B cell (primary cell): Measurements from ENCODE around the gene BRSK2. TPM values are rescaled to one million over a fixed set of nuclear protein-coding genes. Genes with fewer than 3 reads are reported as not detected.
"Not testable (repeated sequence)": the region's sequence is repeated elsewhere in the genome, so short reads cannot be mapped to it uniquely, and the experiment has no call there.

Source experiments
- ATAC-seq: fragments of 200-7000 bp; cut with Tn5 transposase; one replicate; pipeline ENCODE4 v1.10.0; 2021; ENCODE audit warnings: low read depth, mild to moderate bottlenecking, moderate number of reproducible peaks, moderate library complexity
- CTCF ChIA-PET: fragments of 350-600 bp; sonication (Branson Sonifier 250); formaldehyde crosslinking; loops from one replicate; lab custom pipeline; 2021; ENCODE audit warnings: antibody characterized with exemption, inconsistent platforms; lab: Charles Lee
- POLR2A ChIA-PET: fragments of 350-600 bp; sonication (Branson Sonifier 250); formaldehyde crosslinking; loops from one replicate; lab custom pipeline; 2021; ENCODE audit warnings: antibody characterized with exemption; lab: Charles Lee
- DNase-seq: peaks from one replicate; pipeline ENCODE4 v3.0.0; 2013
- H2AFZ ChIP-seq: 2 replicates; pipeline ENCODE4 v1.6.1; 2012; ENCODE audit warnings: mild to moderate bottlenecking, low read depth, low read length; ENCODE audit not compliant: insufficient read depth, poor library complexity, severe bottlenecking
- H3K27ac ChIP-seq, 2 donors: 1 replicate in 1 of 2; 2 replicates in 1 of 2; pipeline ENCODE4 v1.5.1; 2012 to 2013; ENCODE audit warnings: low read length in 2 of 2, mild to moderate bottlenecking in 2 of 2, moderate library complexity in 1 of 2
- H3K27me3 ChIP-seq, 4 experiments: fragments of 200-600 bp in 1 of 4; sonication (generic) in 1 of 4; replicated peaks in 1 of 4; 1 replicate in 2 of 4; 2 replicates in 2 of 4; pipeline versions ENCODE4 v1.6.1 to v1.7.0; 2013 to 2016; ENCODE audit warnings: low read length in 3 of 4, mild to moderate bottlenecking in 2 of 4, mixed read lengths in 1 of 4, moderate library complexity in 1 of 4; ENCODE audit not compliant: insufficient read depth in 4 of 4, control insufficient read depth in 3 of 4; ENCODE audit errors: control extremely low read depth in 1 of 4
- H3K36me3 ChIP-seq, 2 experiments: replicated peaks in 1 of 2; 1 replicate in 1 of 2; 2 replicates in 1 of 2; pipeline versions ENCODE4 v1.6.1 to v1.7.1; 2013; ENCODE audit warnings: low read length in 1 of 2; ENCODE audit not compliant: insufficient read depth in 2 of 2, control insufficient read depth in 1 of 2; ENCODE audit errors: control extremely low read depth in 1 of 2, extremely low read depth in 1 of 2
- H3K4me1 ChIP-seq, 2 donors: fragments of 200-600 bp in 1 of 2; sonication (generic) in 1 of 2; 1 replicate in 1 of 2; 2 replicates in 1 of 2; pipeline versions ENCODE4 v1.5.1 to v1.6.1; 2013 to 2017; ENCODE audit warnings: low read length in 2 of 2; ENCODE audit not compliant: control insufficient read depth in 2 of 2, insufficient read depth in 2 of 2
- H3K4me2 ChIP-seq: replicated peaks from 2 replicates; pipeline ENCODE3; 2012; ENCODE audit warnings: mild to moderate bottlenecking, low read depth, low read length; ENCODE audit not compliant: poor library complexity, severe bottlenecking
- H3K4me3 ChIP-seq, 5 experiments: fragments of 200-600 bp in 1 of 5; sonication (generic) in 1 of 5; 1 replicate in 3 of 5; 2 replicates in 2 of 5; pipeline versions ENCODE4 v1.5.1 to v1.7.0; 2011 to 2016; ENCODE audit warnings: low read length in 4 of 5, mild to moderate bottlenecking in 4 of 5, low read depth in 2 of 5, control low read depth in 1 of 5, moderate library complexity in 1 of 5; ENCODE audit not compliant: insufficient read depth in 1 of 5; ENCODE audit errors: control extremely low read depth in 1 of 5, extremely low read depth in 1 of 5
- H3K79me2 ChIP-seq: fragments of 200-600 bp; sonication (generic); one replicate; pipeline ENCODE4 v1.6.0; 2016; ENCODE audit warnings: low read length; ENCODE audit not compliant: control insufficient read depth, insufficient read depth
- H3K9ac ChIP-seq: fragments of 200-600 bp; sonication (generic); 2 replicates; pipeline ENCODE4 v1.6.1; 2017; ENCODE audit warnings: mild to moderate bottlenecking, low read length, moderate library complexity
- H3K9me3 ChIP-seq, 3 donors: one replicate each; pipeline versions ENCODE4 v1.6.1 to v1.7.1; 2013; ENCODE audit warnings: low read length in 2 of 3; ENCODE audit not compliant: control insufficient read depth in 2 of 3, insufficient read depth in 1 of 3; ENCODE audit errors: control extremely low read depth in 1 of 3
- H4K20me1 ChIP-seq: 2 replicates; pipeline ENCODE4 v1.6.0; 2012; ENCODE audit warnings: mild to moderate bottlenecking, low read length; ENCODE audit not compliant: insufficient read depth, control insufficient read depth, poor library complexity, severe bottlenecking
- H3K27ac Mint-ChIP-seq: one replicate; pipeline ENCODE4 v1.8.0; 2021; ENCODE audit warnings: mixed read lengths
- H3K27me3 Mint-ChIP-seq: one replicate; pipeline ENCODE4 v1.8.0; 2021; ENCODE audit warnings: mixed read lengths
- H3K4me1 Mint-ChIP-seq: one replicate; pipeline ENCODE4 v1.8.0; 2021; ENCODE audit warnings: mixed read lengths
- H3K4me3 Mint-ChIP-seq: one replicate; pipeline ENCODE4 v1.8.0; 2021; ENCODE audit warnings: mixed read lengths
- H3K9me3 Mint-ChIP-seq: one replicate; pipeline ENCODE4 v1.8.0; 2022; ENCODE audit warnings: mixed read lengths; ENCODE audit not compliant: insufficient read depth
- EZH2 ChIP-seq: IDR thresholded peaks from 2 replicates; pipeline ENCODE4 v1.6.1; 2012; ENCODE audit warnings: borderline replicate concordance, low read depth, mild to moderate bottlenecking, moderate library complexity, low read length; ENCODE audit not compliant: insufficient read depth, poor library complexity, severe bottlenecking
- WGBS: methylation state at CpG from one replicate; pipeline ENCODE4 v1.1.5; 2013; ENCODE audit warnings: missing lambda C conversion rate; ENCODE audit not compliant: insufficient coverage; 5-methylcytosine and 5-hydroxymethylcytosine counted together
- intact Hi-C: fragments of 100-400 bp; cut with micrococcal nuclease; formaldehyde crosslinking; loops from one replicate; pipeline ENCODE4 v1.10.0; 2022
- polyA plus RNA-seq: library from polyadenylated mRNA; depleted of rRNA; stranded (reverse); fragments of >200 nt; gene quantifications from 2 replicates; pipeline ENCODE4 v1.2.3, GENCODE V29; 2012
- total RNA-seq, 2 donors: library from RNA; stranded (reverse); fragments of 120-200 nt in 1 of 2; gene quantifications; 1 replicate in 1 of 2; 2 replicates in 1 of 2; pipeline versions ENCODE4 v1.2.3 to v1.2.4, GENCODE V29; 2013 to 2022
- TF ChIP-seq, protein P1 (sequence below): fragments of 200-600 bp; IDR thresholded peaks from one replicate; pipeline ENCODE4 v1.8.0; 2022; ENCODE audit warnings: antibody characterized with exemption, mild to moderate bottlenecking

BRSK2 gene
- total and polyA plus RNA-seq, 2 donors (not counting 1 experiment from before 2014, with no cell fraction given), result 0.51 to 0.79 TPM

DNA sequence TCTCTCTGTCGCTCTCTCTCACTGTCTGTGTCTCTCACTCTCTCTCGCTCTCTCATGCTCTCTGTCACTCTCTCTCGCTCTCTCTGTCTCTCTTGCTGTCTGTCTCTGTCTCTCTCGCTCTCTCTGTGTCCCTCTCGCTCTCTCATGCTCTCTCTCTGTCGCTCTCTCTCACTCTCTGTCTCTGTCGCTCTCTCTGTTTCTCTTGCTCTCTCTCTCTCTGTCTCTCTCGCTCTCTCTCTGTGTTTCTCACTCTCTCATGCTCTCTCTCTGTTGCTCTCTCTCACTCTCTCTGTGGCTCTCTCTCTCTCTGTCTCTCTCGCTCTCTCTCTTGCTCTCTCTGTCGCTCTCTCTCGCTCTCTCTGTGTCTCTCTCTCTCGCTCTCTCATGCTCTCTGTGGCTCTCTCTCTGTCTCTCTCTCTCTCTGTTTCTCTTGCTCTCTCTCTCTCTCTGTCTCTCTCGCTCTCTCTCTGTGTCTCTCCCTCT is 33.2 kb upstream of the BRSK2 start:
- no peak for DNase-seq
- H3K4me2 ChIP-seq, result no peak overlapping the region
- CTCF ChIA-PET, result no interaction called here
- H3K9me3 ChIP-seq, result no peaks in the 10 kb centered on the region
- WGBS, result 90% methylated on average over 13 of the region's 13 CpGs
- peaks cover 0 to 6% (median 0%) of the 10 kb centered on the region in 4 experiments for H3K27me3 ChIP-seq
- no peak overlapping the region for H3K9ac ChIP-seq
- H3K27me3 Mint-ChIP-seq, result peaks cover 8% of the 10 kb centered on the region
- H4K20me1 ChIP-seq, result no peaks in the 10 kb centered on the region
- TF ChIP-seq, protein P1, sequence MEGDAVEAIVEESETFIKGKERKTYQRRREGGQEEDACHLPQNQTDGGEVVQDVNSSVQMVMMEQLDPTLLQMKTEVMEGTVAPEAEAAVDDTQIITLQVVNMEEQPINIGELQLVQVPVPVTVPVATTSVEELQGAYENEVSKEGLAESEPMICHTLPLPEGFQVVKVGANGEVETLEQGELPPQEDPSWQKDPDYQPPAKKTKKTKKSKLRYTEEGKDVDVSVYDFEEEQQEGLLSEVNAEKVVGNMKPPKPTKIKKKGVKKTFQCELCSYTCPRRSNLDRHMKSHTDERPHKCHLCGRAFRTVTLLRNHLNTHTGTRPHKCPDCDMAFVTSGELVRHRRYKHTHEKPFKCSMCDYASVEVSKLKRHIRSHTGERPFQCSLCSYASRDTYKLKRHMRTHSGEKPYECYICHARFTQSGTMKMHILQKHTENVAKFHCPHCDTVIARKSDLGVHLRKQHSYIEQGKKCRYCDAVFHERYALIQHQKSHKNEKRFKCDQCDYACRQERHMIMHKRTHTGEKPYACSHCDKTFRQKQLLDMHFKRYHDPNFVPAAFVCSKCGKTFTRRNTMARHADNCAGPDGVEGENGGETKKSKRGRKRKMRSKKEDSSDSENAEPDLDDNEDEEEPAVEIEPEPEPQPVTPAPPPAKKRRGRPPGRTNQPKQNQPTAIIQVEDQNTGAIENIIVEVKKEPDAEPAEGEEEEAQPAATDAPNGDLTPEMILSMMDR, result no peak
- TF ChIP-seq EZH2, result no peak
- H3K4me1 ChIP-seq, result no peaks in the 10 kb centered on the region
- no peaks in the 10 kb centered on the region for H3K79me2 ChIP-seq
- H3K36me3 ChIP-seq, result no peaks in the 10 kb centered on the region
- no peak overlapping the region for H3K27ac Mint-ChIP-seq
- no peak overlapping the region for H3K4me3 Mint-ChIP-seq
- H3K4me3 ChIP-seq, result no peak overlapping the region
- H2AFZ ChIP-seq, result no peak overlapping the region
- H3K27ac ChIP-seq, result no peak overlapping the region
- intact Hi-C loops, result no loop called here
- no peak for ATAC-seq
- H3K4me1 Mint-ChIP-seq, result no peaks in the 10 kb centered on the region
- H3K9me3 Mint-ChIP-seq, result no peaks in the 10 kb centered on the region
- POLR2A ChIA-PET, result no interaction called here

DNA sequence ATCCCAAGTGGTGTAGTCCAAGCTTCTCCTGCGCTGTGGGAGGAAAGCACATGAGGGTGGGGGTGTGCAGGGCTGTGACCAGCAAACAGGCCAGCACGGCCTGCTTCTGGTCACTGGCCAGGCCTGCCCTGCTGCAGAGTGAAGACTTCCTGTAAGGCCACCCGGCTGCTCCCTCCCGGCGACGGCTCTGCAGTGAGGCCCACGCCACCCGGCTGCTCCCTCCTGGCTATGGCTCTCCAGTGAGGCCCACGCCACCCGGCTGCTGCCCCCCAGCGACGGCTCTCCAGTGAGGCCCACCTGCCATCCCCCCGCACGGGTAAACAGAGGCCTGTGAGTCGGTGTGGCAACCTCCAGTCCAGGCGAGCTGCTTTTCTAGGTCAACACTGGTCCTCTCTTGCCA is 31.4 kb upstream of the BRSK2 start:
- H3K9me3 Mint-ChIP-seq, result no peaks in the 10 kb centered on the region
- POLR2A ChIA-PET, result no interaction called here

DNA sequence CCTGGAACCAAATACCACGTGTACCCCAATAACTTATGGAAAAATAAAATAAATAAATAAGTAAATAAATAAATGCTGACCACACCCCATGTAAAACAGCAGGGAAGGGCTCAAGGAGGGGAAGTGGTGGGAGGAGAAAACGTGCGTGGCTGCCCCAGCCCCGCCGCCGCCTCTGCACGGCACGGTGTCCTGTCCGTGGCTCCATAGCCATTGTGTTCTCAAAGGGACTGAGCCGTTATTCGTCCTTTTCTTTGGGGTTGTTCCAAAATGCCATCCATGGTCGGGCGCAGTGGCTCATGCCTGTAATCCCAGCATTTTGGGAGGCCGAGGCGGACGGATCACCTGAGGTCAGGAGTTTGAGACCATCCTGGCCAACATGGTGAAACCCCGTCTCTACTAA is 30.8 kb upstream of the BRSK2 start:
- CTCF ChIA-PET, ATAC-seq, H3K79me2 ChIP-seq, H3K36me3 ChIP-seq, DNase-seq, H3K9ac ChIP-seq, intact Hi-C loops, H3K27me3 Mint-ChIP-seq, H3K4me1 Mint-ChIP-seq, H3K9me3 Mint-ChIP-seq, H2AFZ ChIP-seq, H4K20me1 ChIP-seq, H3K27ac ChIP-seq, H3K4me3 Mint-ChIP-seq, H3K4me1 ChIP-seq, H3K27me3 ChIP-seq, H3K27ac Mint-ChIP-seq, H3K4me2 ChIP-seq, H3K4me3 ChIP-seq: not testable (repeated sequence)
- H3K9me3 ChIP-seq, result peaks cover 0 to 15% (median 3%) of the 10 kb centered on the region in 3 donors
- POLR2A ChIA-PET, result interaction anchor here (0.7 kb wide), 1 partner anchor 15 kb away, joined by 3 read pairs; no protein-coding TSS in a partner anchor
- 93% methylated on average over 14 of the region's 17 CpGs for WGBS

More for the DNA sequence above, 31.4 kb upstream of the BRSK2 start:
- ATAC-seq (no peak), DNase-seq (no peak)
- H3K4me2 ChIP-seq, result no peak overlapping the region
- peaks cover 0 to 8% (median 0%) of the 10 kb centered on the region in 3 donors for H3K9me3 ChIP-seq
- H3K27ac ChIP-seq, result no peak overlapping the region
- H3K9ac ChIP-seq, result no peak overlapping the region
- no peak overlapping the region for H2AFZ ChIP-seq
- 87% methylated on average over 14 of the region's 16 CpGs for WGBS
- Mint-ChIP-seq H3K4me3 (no peak overlapping the region), H3K4me1 (no peaks in the 10 kb centered on the region), H3K27ac (no peak overlapping the region), H3K27me3 (peaks cover 8% of the 10 kb centered on the region)
- H3K4me3 ChIP-seq, result no peak overlapping the region
- no peaks in the 10 kb centered on the region for H4K20me1 ChIP-seq
- H3K79me2 ChIP-seq, result no peaks in the 10 kb centered on the region
- intact Hi-C loops, result no loop called here
- TF ChIP-seq, protein P1, result no peak
- no peak for TF ChIP-seq EZH2
- CTCF ChIA-PET, result no interaction called here
- no peaks in the 10 kb centered on the region for H3K4me1 ChIP-seq
- no peaks in the 10 kb centered on the region for H3K36me3 ChIP-seq
- H3K27me3 ChIP-seq, result peaks cover 0 to 6% (median 0%) of the 10 kb centered on the region in 4 experiments
